GM19238 (cell line): ENCODE data around the gene COL1A1.

ENCODE experiments used
- DNase-seq: peaks from one replicate; pipeline ENCODE4 v3.0.0; 2011; ENCODE audit warnings: low spot score; ENCODE audit not compliant: insufficient read length

Gene COL1A1

GRCh38 chr17:50157891-50158290 is 43.5 kb downstream of the COL1A1 start:
- DNase-seq = no peak

- DNase-seq = no peak
These were observed 46.2 kb downstream of the COL1A1 start for GRCh38 chr17:50155115-50155819.

- DNase-seq = no peak
These were observed 46.8 kb downstream of the COL1A1 start for GRCh38 chr17:50154604-50155003.

- DNase-seq = no peak
These were observed 47.5 kb downstream of the COL1A1 start for GRCh38 chr17:50153650-50154575.

GRCh38 chr17:50152736-50153135 is 48.7 kb downstream of the COL1A1 start:
- no peak for DNase-seq

GRCh38 chr17:50151937-50152547 is 49.4 kb downstream of the COL1A1 start:
- DNase-seq = peak; percentile 79

- DNase-seq = peak; percentile 98
These were observed 50.1 kb downstream of the COL1A1 start for GRCh38 chr17:50151041-50151936.

- no peak for DNase-seq
These were observed 50.9 kb downstream of the COL1A1 start, which contains the start of gene PPP1R9B for GRCh38 chr17:50150354-50151040. PPP1R9B (minus strand) TSS chr17:50150677; CDS start chr17:50150513, 164 bp downstream.

GRCh38 chr17:50149417-50150353 is 51.7 kb downstream of the COL1A1 start:
- DNase-seq = no peak

GRCh38 chr17:50149091-50149416 is 52.4 kb downstream of the COL1A1 start:
- DNase-seq = no peak

- DNase-seq = peak; percentile 83
These were observed 53.0 kb downstream of the COL1A1 start for GRCh38 chr17:50148226-50149090.

GRCh38 chr17:50147841-50148225 is 53.6 kb downstream of the COL1A1 start:
- DNase-seq = no peak

- no peak for DNase-seq
These were observed 54.3 kb downstream of the COL1A1 start for GRCh38 chr17:50146927-50147665.

- no peak for DNase-seq
These were observed 55.1 kb downstream of the COL1A1 start for GRCh38 chr17:50146230-50146926.

GRCh38 chr17:50145532-50146229 is 55.8 kb downstream of the COL1A1 start:
- DNase-seq = no peak

- DNase-seq = no peak
These were observed 56.4 kb downstream of the COL1A1 start for GRCh38 chr17:50144845-50145531.
